HL-60 (cell line): ENCODE results near the gene CRY2.

Experiments
- DNase-seq, 2 experiments: peaks; one replicate each; pipeline ENCODE4 v3.0.0-alpha.2; 2010 to 2020; ENCODE audit warnings: low read depth in 1 of 2, low spot score in 1 of 2
- H3K27ac ChIP-seq: fragments of 250-450 bp; sonication (Bioruptor Pico); replicated peaks from 2 replicates; pipeline ENCODE4 v1.5.1; 2020; ENCODE audit warnings: mild to moderate bottlenecking, moderate library complexity
- H3K27me3 ChIP-seq: fragments of 250-450 bp; sonication (Bioruptor Pico); 2 replicates; pipeline ENCODE4 v1.5.1; 2021; ENCODE audit warnings: mild to moderate bottlenecking, moderate library complexity; ENCODE audit not compliant: insufficient read depth, poor library complexity, severe bottlenecking
- H3K4me3 ChIP-seq: replicated peaks from 2 replicates; pipeline ENCODE4 v1.5.1; 2011; ENCODE audit warnings: mild to moderate bottlenecking, control low read depth, low read length; ENCODE audit not compliant: insufficient read depth
- CTCF ChIP-seq: IDR thresholded peaks from one replicate; pipeline ENCODE4 v1.5.1; 2011; ENCODE audit warnings: low read length, control low read depth, inconsistent platforms; ENCODE audit not compliant: insufficient read depth
- GABPA ChIP-seq: IDR thresholded peaks from 2 replicates; pipeline ENCODE4 v1.6.1; 2012; ENCODE audit warnings: low read depth
- POLR2AphosphoS5 ChIP-seq: IDR thresholded peaks from 2 replicates; pipeline ENCODE4 v1.6.1; 2012; ENCODE audit warnings: low read depth
- REST ChIP-seq: IDR thresholded peaks from 2 replicates; pipeline ENCODE4 v1.6.1; 2012; ENCODE audit warnings: low read depth; ENCODE audit not compliant: insufficient replicate concordance
- SPI1 ChIP-seq: IDR thresholded peaks from 2 replicates; pipeline ENCODE4 v1.6.1; 2012; ENCODE audit warnings: low read depth, mild to moderate bottlenecking, borderline replicate concordance

CRY2 gene

GRCh38 chr11:45909594-45910475 lies 62.6 kb downstream of the CRY2 start:
- Histone ChIP-seq H3K27me3 (no peaks in the 10 kb centered on the region), H3K4me3 (no peak overlapping the region), H3K27ac (no peak overlapping the region)
- no peak for TF ChIP-seq REST
- no peak for DNase-seq

GRCh38 chr11:45910623-45911022 lies 63.3 kb downstream of the CRY2 start:
- TF ChIP-seq POLR2AphosphoS5 (no peak), REST (no peak), GABPA (no peak), CTCF (no peak), SPI1 (no peak)

GRCh38 chr11:45913514-45913913 lies 66.2 kb downstream of the CRY2 start:
- H3K27ac ChIP-seq, result no peak overlapping the region
- DNase-seq, result no peak
- H3K27me3 ChIP-seq, result no peaks in the 10 kb centered on the region
- TF ChIP-seq GABPA (no peak), REST (no peak), POLR2AphosphoS5 (no peak), CTCF (no peak), SPI1 (no peak)
- H3K4me3 ChIP-seq, result no peak overlapping the region

More at GRCh38 chr11:45910623-45911022, 63.3 kb downstream of the CRY2 start:
- Histone ChIP-seq H3K27ac (no peak overlapping the region), H3K4me3 (no peak overlapping the region), H3K27me3 (no peaks in the 10 kb centered on the region)
- no peak for DNase-seq
